ENCODE measurements around the gene PAK5.

PAK5 gene

GRCh38 chr20:9499126-9499899 is 339.6 kb downstream of the PAK5 start:
- no peak for DNase-seq (ENCODE audit: low read depth in 2 of 2, low spot score in 1 of 2)

DNA sequence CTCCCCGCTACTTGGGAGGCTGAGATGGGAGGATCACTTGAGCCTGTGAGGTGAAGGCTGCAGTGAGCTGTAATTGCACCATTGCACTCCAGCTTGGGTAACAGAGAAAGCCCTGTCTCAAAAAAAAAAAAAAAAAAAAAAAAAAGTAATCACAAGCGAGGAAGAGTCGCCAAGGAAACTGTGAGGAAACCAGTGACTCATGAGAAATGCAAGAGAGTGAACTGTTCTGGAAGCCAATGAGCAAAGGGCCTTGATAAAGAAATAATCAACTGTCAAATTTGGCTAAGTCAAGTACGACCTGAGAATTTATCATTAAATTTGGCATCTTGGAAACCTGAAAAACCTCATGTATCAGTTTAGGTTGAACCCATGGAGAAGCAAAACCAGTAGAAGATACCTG is 340.6 kb downstream of the PAK5 start:
- DNase-seq (ENCODE audit: low read depth in 2 of 2, low spot score in 1 of 2), result no peak

DNA sequence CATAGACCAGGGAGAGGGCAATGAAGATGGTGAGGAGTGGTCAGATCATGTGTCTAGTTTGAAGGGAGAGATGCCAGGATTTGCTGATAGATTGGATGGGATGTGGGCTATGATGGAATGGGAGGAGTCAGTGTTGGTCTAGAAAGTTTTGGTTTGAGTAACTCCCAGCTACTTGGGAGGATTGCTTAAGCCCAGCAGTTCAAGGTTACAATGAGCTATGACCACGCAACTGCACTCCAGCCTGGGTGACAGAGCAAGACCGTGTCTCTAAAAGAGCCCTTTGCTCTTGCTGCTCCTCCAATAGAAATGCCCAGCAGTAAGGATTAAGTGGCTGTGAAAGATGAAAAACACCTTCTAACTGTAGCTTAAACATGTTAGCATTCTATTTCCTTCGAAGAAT is 342.7 kb downstream of the PAK5 start:
- DNase-seq (ENCODE audit: low read depth in 2 of 2, low spot score in 1 of 2), result no peak

DNA sequence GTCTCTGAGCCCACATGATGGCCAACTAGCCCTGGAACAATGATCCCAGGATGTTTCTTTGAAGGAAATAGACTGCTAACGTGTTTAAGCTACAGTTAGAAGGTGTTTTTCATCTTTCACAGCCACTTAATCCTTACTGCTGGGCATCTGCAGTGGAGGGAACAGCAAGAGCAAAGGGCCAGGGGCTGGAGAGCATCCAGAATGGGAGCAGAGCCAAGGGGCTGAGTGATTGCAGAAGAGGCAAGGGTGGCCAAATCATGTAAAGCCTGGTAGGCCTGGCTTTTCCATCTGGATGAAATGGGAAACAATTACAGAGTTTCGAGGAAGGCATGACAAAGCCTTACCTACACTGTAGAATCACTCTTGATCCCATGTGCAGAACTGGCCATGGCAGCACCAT is 343.2 kb downstream of the PAK5 start:
- no peak for DNase-seq (ENCODE audit: low read depth in 2 of 2, low spot score in 1 of 2)

GRCh38 chr20:9493803-9494202 is 345.1 kb downstream of the PAK5 start:
- DNase-seq (ENCODE audit: low read depth in 2 of 2, low spot score in 1 of 2), result no peak

DNA sequence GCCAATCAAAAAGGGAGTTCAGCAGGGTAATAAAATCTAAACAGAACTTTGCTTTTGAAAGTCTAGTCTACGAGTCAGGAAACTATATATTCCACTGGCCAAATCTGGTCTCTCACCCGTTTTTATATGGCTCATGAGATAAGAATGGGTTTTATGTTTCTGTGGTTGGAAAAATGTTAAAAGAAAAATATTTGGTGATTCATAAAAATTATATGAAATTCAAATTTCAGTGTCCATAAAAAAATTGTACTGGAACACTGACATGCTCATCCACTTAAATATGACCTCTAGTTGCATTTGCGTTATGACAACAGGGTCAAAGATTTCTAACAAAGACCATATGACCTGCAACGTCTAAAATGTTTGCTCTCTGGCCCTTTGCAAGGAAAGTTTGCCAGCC is 346.8 kb downstream of the PAK5 start:
- no peak for DNase-seq (ENCODE audit: low read depth in 2 of 2, low spot score in 1 of 2)

GRCh38 chr20:9491324-9491723 is 347.6 kb downstream of the PAK5 start:
- no peak for DNase-seq (ENCODE audit: low read depth in 2 of 2, low spot score in 1 of 2)

DNA sequence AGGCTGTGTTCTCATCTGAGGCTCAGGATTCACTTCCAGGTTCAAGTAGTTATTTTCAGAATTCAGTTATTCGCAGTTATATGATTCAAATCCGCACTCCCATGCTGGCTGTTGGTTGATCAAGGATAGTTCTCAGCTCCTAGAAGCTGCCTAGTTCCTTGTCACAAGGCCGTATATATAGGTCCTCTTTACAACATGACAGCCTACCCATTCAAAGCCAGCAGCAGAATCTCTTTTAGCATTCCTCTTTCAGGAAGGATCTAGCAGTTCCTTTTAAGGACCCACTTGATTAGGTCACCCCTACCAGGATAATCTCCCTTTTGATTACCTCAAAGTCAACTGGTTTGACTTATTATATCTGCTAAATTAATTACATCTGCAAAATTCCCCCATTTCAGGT is 348.2 kb downstream of the PAK5 start:
- DNase-seq (ENCODE audit: low read depth in 2 of 2, low spot score in 1 of 2), result no peak

DNA sequence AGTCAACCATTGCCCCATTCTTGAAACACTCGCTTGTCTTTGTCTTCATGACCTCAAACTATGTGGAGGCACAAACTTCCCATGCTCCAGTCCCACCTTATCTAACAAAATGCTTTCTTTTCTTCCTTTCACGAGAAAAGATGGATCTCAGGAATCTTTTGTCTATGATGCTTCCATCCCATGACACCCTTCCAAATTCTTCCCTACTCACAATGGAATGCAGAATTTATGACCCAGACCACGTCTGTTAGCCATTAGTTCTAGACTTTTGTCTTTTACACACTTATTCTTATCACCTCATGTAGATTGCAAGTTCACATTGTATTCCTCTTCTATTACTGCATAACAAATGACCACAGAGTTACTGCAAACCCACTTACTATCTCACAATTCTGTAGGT is 348.7 kb downstream of the PAK5 start:
- no peak for DNase-seq (ENCODE audit: low read depth in 2 of 2, low spot score in 1 of 2)

DNA sequence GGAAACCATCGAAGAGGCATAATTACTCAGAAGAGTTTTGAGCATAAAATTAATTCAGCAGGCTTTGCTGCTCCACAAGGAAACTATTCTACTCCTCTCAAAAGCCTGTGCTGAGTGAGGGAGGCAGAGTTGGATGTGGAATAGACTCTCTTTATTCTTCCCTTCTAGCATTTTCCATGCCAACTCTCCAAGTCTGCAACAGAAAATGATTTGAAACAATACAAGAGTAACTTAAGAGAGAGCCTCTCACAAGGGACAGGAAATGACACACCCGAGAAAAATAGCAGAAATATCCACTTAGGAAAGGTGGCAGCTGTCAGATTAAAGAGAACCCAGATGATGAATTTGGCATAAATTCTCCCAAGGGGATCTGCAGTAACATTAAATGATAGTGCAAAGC is 350.8 kb downstream of the PAK5 start:
- DNase-seq (ENCODE audit: low read depth in 2 of 2, low spot score in 1 of 2), result no peak
